HCT116 (cell line): ENCODE data around the gene CRISPLD2.

Experiments used
- CTCF ChIP-seq, 3 experiments: fragments of 200-600 bp in 1 of 3; sonication (generic) in 1 of 3; IDR thresholded peaks in 2 of 3; conservative IDR thresholded peaks in 1 of 3; 2 replicates each; pipeline ENCODE4 v1.5.1; 2012 to 2017; ENCODE audit warnings: low read depth in 2 of 3, low read length in 2 of 3, antibody characterized with exemption in 1 of 3, borderline replicate concordance in 1 of 3, control low read depth in 1 of 3, mild to moderate bottlenecking in 1 of 3, mixed read lengths in 1 of 3, mixed run types in 1 of 3, moderate library complexity in 1 of 3; ENCODE audit not compliant: insufficient read depth in 1 of 3
- EZH2 ChIP-seq: fragments of 200-600 bp; sonication (generic); IDR thresholded peaks from 2 replicates; pipeline ENCODE4 v1.6.1; 2017; ENCODE audit warnings: antibody characterized with exemption, mixed run types
- EZH2phosphoT487 ChIP-seq: fragments of 200-600 bp; IDR thresholded peaks from 2 replicates; pipeline ENCODE4 v1.6.1; 2018; ENCODE audit warnings: antibody characterized with exemption, borderline replicate concordance
- POLR2A ChIP-seq: IDR thresholded peaks from 2 replicates; pipeline ENCODE4 v1.7.0; 2011; ENCODE audit warnings: borderline replicate concordance; ENCODE audit not compliant: insufficient read depth, insufficient read length; ENCODE audit errors: extremely low read depth
- POLR2AphosphoS5 ChIP-seq: IDR thresholded peaks from 2 replicates; pipeline ENCODE4 v1.6.1; 2011; ENCODE audit warnings: mild to moderate bottlenecking, low read depth, low read length, moderate library complexity
- TF ChIP-seq, protein P1 (sequence below): IDR thresholded peaks from 2 replicates; pipeline ENCODE4 v1.6.1; 2012; ENCODE audit warnings: low read depth

GRCh38 chr16:84885342-84885910 is 65.6 kb downstream of the CRISPLD2 start:
- TF ChIP-seq CTCF (IDR thresholded peaks at IDR 0.05 in 2 of 3, conservative IDR thresholded peaks at IDR 0.05 in 1 of 3; ENCODE audit: borderline replicate concordance in 1 of 3, insufficient read depth in 1 of 3, low read depth in 2 of 3, low read length in 2 of 3) (no peak), POLR2A (no peak), POLR2AphosphoS5 (no peak), EZH2phosphoT487 (no peak), EZH2 (no peak)
- TF ChIP-seq, protein P1, sequence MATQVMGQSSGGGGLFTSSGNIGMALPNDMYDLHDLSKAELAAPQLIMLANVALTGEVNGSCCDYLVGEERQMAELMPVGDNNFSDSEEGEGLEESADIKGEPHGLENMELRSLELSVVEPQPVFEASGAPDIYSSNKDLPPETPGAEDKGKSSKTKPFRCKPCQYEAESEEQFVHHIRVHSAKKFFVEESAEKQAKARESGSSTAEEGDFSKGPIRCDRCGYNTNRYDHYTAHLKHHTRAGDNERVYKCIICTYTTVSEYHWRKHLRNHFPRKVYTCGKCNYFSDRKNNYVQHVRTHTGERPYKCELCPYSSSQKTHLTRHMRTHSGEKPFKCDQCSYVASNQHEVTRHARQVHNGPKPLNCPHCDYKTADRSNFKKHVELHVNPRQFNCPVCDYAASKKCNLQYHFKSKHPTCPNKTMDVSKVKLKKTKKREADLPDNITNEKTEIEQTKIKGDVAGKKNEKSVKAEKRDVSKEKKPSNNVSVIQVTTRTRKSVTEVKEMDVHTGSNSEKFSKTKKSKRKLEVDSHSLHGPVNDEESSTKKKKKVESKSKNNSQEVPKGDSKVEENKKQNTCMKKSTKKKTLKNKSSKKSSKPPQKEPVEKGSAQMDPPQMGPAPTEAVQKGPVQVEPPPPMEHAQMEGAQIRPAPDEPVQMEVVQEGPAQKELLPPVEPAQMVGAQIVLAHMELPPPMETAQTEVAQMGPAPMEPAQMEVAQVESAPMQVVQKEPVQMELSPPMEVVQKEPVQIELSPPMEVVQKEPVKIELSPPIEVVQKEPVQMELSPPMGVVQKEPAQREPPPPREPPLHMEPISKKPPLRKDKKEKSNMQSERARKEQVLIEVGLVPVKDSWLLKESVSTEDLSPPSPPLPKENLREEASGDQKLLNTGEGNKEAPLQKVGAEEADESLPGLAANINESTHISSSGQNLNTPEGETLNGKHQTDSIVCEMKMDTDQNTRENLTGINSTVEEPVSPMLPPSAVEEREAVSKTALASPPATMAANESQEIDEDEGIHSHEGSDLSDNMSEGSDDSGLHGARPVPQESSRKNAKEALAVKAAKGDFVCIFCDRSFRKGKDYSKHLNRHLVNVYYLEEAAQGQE, result no peak
